Activated CD4-positive, alpha-beta memory T cell treated with anti-CD3 and anti-CD28 coated beads, Interleukin-2, amount 10 ng/mL, durations not matched to agents 7 days and 5 days (primary cell): ENCODE results near the gene ARMC8. TPM values are rescaled to one million over a fixed set of nuclear protein-coding genes. Genes with fewer than 3 reads are reported as not detected.

Source experiments
- CTCF ChIA-PET: fragments of 350-600 bp; sonication (Branson Sonifier 250); formaldehyde crosslinking; loops from one replicate; lab custom pipeline; 2021; ENCODE audit warnings: antibody characterized with exemption, inconsistent platforms; lab: Charles Lee
- POLR2A ChIA-PET: fragments of 350-600 bp; sonication (Branson Sonifier 250); formaldehyde crosslinking; loops from one replicate; lab custom pipeline; 2021; ENCODE audit warnings: antibody characterized with exemption; lab: Charles Lee
- DNase-seq: peaks from one replicate; pipeline ENCODE4 v3.0.0-alpha.2; 2020
- H3K27ac Mint-ChIP-seq: one replicate; pipeline ENCODE4 v1.8.0; 2021; ENCODE audit warnings: mild to moderate bottlenecking, mixed read lengths
- H3K27me3 Mint-ChIP-seq: one replicate; pipeline ENCODE4 v1.8.0; 2021; ENCODE audit warnings: mixed read lengths
- H3K36me3 Mint-ChIP-seq: one replicate; pipeline ENCODE4 v1.8.0; 2021; ENCODE audit warnings: low read depth, mixed read lengths
- H3K4me1 Mint-ChIP-seq: one replicate; pipeline ENCODE4 v1.8.0; 2021; ENCODE audit warnings: mixed read lengths
- H3K4me3 Mint-ChIP-seq: one replicate; pipeline ENCODE4 v1.8.0; 2021; ENCODE audit warnings: mild to moderate bottlenecking, mixed read lengths
- H3K9me3 Mint-ChIP-seq: one replicate; pipeline ENCODE4 v1.8.0; 2021; ENCODE audit warnings: mixed read lengths
- total RNA-seq, 2 experiments: library from RNA; stranded (reverse); gene quantifications; one replicate each; pipeline ENCODE4 v1.2.3, GENCODE V29; 2021

ARMC8 gene
- total RNA-seq, 2 experiments from 2014 or later = 44.0 to 50.1 TPM

DNA sequence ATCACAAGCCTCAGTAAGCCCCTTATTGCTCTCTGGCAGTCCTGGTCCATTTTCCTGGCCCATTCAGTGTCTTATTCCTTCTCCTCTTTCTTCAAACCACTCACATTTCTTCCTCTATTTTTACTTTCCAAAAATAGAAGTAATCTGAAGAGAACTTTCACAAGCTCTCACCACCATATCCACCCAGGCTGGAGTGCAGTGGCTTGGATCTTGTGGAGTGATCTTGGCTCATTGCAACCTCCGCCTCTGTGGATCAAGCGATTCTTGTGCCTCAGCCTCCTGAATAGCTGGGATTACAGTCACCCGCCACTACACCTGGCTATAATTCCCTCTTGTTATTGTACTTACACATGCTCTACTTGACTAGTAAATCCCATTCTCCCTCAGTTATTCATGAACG, 16.8 kb downstream of the ARMC8 start:
- ChIA-PET POLR2A (no interaction called here), CTCF (interaction anchor here (1.0 kb wide), 1 partner anchor 13 kb away, joined by 3 read pairs; no protein-coding TSS in a partner anchor)
- Mint-ChIP-seq H3K27me3 (no peaks in the 10 kb centered on the region), H3K27ac (no peak overlapping the region), H3K4me1 (peaks cover 15% of the 10 kb centered on the region), H3K36me3 (peaks cover 27% of the 10 kb centered on the region), H3K4me3 (no peak overlapping the region), H3K9me3 (no peaks in the 10 kb centered on the region)
- no peak for DNase-seq

DNA sequence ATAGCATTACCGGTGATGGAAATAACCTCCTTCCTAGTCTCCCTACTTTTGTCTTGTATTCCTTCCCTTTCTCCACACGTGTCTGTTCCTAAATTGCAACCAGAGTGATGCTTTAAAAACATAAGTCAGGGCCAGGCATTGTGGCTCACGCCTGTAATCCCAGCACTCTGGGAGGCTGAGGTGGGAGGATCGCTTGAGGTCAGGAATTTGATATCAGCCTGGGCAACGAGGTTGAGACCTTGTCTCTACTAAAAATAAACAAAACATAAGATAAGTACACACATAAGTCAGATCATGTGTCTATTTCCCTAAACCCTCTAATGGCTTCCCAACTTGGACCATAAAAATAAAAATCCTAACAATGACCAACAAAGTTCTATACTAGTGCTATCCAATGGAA, 18.4 kb downstream of the ARMC8 start:
- ChIA-PET POLR2A (no interaction called here), CTCF (no interaction called here)
- no peak overlapping the region for H3K27ac Mint-ChIP-seq
- H3K4me3 Mint-ChIP-seq = no peak overlapping the region
- H3K36me3 Mint-ChIP-seq = peaks cover 31% of the 10 kb centered on the region
- no peak for DNase-seq
- no peaks in the 10 kb centered on the region for H3K27me3 Mint-ChIP-seq
- no peaks in the 10 kb centered on the region for H3K9me3 Mint-ChIP-seq
- peaks cover 2% of the 10 kb centered on the region for H3K4me1 Mint-ChIP-seq

DNA sequence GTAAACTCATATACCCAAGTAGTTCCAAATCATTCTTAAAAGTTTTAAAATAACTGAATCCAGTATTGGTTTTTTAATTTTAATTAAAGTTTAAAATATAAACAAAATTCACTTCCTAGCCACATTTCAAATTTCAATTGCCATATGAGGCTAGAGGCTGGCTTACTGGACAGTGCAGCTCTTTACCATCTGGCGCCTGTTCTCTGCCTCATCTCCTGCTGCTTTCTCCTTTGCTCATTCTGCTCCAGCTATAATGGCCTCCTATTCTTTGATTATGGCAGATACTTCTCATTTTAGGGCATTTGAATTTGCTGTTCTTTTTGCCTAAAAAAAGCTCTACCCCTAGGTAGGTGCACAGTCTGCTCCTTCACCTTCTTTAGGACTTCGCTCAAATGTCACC, 19.1 kb downstream of the ARMC8 start:
- Mint-ChIP-seq H3K9me3 (no peaks in the 10 kb centered on the region), H3K27ac (no peak overlapping the region), H3K27me3 (no peaks in the 10 kb centered on the region), H3K4me3 (no peak overlapping the region), H3K4me1 (peaks cover 2% of the 10 kb centered on the region), H3K36me3 (peaks cover 32% of the 10 kb centered on the region)
- ChIA-PET POLR2A (no interaction called here), CTCF (no interaction called here)
- DNase-seq = no peak

DNA sequence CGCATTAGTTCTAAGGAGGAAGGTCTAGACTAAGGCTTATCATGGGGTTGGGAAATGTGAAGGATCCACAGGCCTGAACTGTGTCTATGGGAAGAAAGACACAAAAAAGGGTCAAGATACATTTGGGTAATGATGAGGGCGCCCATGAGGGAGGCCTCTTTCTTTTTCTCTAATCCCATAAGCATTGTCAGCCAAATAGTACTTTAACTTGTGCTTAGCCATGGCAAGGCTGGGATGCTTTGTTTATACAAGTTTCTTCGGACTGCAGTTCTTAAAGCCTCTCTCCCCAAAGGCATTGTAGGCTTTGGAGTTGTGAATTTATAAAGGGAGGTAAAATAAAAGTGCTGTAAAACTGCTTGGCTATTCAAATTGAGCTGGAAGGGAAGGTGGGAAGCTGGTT, 23.4 kb downstream of the ARMC8 start:
- POLR2A ChIA-PET = no interaction called here
- no peak overlapping the region for H3K4me3 Mint-ChIP-seq
- H3K9me3 Mint-ChIP-seq = no peaks in the 10 kb centered on the region
- H3K27ac Mint-ChIP-seq = no peak overlapping the region
- DNase-seq = no peak
- H3K4me1 Mint-ChIP-seq = no peaks in the 10 kb centered on the region
- CTCF ChIA-PET = no interaction called here
- H3K27me3 Mint-ChIP-seq = no peaks in the 10 kb centered on the region
- peaks cover 36% of the 10 kb centered on the region for H3K36me3 Mint-ChIP-seq

DNA sequence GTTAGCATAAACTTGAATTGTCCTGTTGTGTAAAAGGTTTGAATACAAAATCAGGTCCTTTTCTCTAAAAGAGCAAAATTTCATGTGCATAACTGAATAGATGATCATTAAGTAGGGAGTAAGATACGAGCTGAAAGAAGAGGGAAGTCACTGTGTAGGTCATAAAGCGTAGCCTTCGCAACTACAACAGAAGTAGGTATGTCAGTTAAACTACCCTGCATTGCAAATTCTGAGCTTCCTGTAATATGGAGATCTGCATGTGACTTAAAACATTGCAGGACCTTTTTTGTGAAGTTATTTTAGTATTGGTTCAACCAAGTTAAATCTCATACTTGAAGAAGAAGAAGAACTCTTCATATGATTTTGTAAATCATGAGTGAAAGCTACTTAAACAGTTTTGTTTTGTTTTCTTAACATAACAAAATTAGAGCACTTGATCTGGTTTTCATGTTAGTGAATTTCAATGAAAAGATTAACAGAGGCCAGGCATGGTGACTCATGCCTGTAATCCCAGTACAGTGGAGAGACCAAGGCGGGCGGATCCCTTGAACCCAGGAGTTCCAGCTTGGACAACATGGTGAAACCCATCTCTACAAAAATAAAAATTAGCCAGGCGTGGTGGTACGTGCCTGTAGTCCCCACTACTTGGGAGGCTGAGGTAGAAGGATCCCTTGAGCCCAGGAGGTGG, 26.4 kb downstream of the ARMC8 start:
- DNase-seq = no peak
- POLR2A ChIA-PET = no interaction called here
- Mint-ChIP-seq H3K4me3 (no peak overlapping the region), H3K4me1 (peaks cover 4% of the 10 kb centered on the region), H3K27me3 (no peaks in the 10 kb centered on the region), H3K36me3 (peaks cover 27% of the 10 kb centered on the region), H3K27ac (no peak overlapping the region), H3K9me3 (no peaks in the 10 kb centered on the region)
- CTCF ChIA-PET = no interaction called here

DNA sequence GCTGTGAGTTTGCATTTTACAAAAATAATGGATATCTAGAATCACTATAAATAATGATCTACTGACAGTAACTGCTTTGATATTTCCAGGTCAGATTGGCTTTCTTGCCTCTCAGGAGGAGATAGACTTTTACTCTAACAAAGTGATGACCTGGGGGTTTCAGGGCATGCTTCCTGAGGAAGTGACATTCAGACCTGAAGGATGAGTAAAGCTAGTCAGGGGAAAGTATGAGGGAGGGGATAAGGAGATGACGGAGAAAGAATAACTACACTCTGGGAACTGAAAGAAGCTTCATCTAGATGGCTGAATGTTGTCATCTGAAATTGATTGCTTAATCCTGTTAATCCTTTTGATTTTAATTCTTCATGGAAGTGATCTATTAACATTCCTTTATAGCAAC, 32.2 kb downstream of the ARMC8 start:
- no peak for DNase-seq
- H3K4me1 Mint-ChIP-seq = peaks cover 28% of the 10 kb centered on the region
- H3K4me3 Mint-ChIP-seq = no peak overlapping the region
- CTCF ChIA-PET = interaction anchor here (1.0 kb wide), 1 partner anchor 10 kb away, joined by 4 read pairs; no protein-coding TSS in a partner anchor
- peaks cover 27% of the 10 kb centered on the region for H3K36me3 Mint-ChIP-seq
- H3K27ac Mint-ChIP-seq = no peak overlapping the region
- POLR2A ChIA-PET = interaction anchor here (2.3 kb wide), 1 partner anchor 31 kb away, joined by 6 read pairs; no protein-coding TSS in a partner anchor
- no peaks in the 10 kb centered on the region for H3K27me3 Mint-ChIP-seq
- no peaks in the 10 kb centered on the region for H3K9me3 Mint-ChIP-seq

DNA sequence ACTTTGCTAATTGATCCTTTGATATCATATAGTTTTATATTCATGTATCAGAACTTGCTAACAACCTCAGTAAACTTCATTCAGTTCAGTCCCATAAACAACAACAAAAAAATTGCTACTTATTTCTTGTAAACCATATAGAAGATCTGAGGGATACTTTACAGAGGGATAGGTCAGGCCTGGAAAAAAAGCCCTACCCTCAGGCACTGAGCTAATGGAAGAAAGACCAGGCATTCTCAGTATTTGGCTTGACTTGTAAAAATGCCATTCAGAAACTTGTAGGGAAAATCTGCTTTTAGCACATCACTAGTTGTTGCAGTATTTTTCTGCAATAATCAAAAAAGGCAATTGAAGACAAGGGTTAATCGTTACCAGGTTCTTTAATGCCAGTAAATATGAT, 33.1 kb downstream of the ARMC8 start:
- Mint-ChIP-seq H3K4me1 (peaks cover 28% of the 10 kb centered on the region), H3K27ac (no peak overlapping the region), H3K4me3 (no peak overlapping the region), H3K27me3 (no peaks in the 10 kb centered on the region), H3K36me3 (peaks cover 35% of the 10 kb centered on the region), H3K9me3 (no peaks in the 10 kb centered on the region)
- no peak for DNase-seq
- ChIA-PET POLR2A (interaction anchor here (2.3 kb wide), 1 partner anchor 32 kb away, joined by 6 read pairs; no protein-coding TSS in a partner anchor), CTCF (no interaction called here)

DNA sequence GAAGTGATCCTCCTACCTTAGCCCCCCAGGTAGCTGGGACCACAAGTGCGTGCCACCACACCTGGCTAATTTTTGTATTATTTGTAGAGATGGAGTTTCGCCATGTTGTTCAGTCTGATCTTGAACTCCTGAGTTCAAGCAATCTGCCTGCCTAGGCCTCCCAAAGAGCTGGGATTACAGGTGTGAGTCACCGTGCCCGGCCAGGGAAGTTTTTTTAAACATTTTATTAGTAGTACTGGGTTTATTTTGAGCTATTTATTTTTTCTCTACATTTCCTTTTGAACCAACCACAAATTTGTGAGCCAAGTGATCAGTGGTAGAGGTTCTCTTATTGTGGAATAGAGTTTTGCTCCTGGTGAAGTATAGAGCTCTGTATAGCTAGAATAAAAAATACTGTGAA, 33.7 kb downstream of the ARMC8 start:
- H3K36me3 Mint-ChIP-seq = peaks cover 40% of the 10 kb centered on the region
- CTCF ChIA-PET = no interaction called here

DNA sequence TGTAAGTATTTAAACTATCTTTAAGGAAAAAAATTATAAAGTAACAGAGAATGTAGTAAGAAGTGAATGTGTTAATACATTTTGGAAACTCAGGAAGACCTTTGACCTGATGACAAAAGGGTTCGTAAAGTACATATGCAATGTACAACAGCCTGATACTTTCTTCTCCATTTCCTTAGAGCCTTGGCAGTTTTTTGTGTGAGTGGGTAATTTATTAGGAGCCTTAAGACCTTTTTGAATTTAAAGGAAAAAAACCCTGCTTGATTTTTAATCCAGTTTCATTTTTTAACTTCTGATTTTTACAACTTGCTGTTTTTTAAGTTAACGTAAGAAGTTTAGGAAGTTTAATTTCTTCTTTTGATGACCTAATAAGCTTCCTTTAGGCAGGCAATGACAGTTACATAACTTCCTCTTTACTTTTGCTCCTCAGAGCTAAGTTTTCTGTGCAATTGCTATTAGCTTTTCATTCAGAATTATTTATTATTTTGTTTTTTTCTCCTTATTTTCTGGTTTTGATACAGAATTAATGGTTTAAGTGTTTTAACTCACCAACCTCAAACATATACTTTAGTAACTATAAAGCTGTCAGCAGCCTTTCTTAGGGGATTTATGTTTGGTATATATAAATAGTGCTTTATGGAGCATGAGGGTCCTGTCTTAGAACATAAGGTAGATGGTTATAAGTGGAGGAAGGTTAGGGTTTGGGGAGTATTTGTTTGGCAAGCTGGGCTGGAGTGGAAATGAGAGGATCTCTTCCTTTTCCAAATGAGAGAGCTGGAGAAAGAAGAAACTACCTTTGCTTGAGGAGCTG, 35.2 kb downstream of the ARMC8 start:
- Mint-ChIP-seq H3K27ac (peak overlapping the region; percentile 9), H3K4me1 (peaks cover 28% of the 10 kb centered on the region), H3K9me3 (no peaks in the 10 kb centered on the region), H3K36me3 (peaks cover 43% of the 10 kb centered on the region), H3K4me3 (no peak overlapping the region), H3K27me3 (no peaks in the 10 kb centered on the region)
- POLR2A ChIA-PET = no interaction called here
- no peak for DNase-seq
- CTCF ChIA-PET = no interaction called here

More for the DNA sequence above, 33.7 kb downstream of the ARMC8 start:
- DNase-seq = no peak
- no peaks in the 10 kb centered on the region for H3K27me3 Mint-ChIP-seq
- peaks cover 28% of the 10 kb centered on the region for H3K4me1 Mint-ChIP-seq
- no peaks in the 10 kb centered on the region for H3K9me3 Mint-ChIP-seq
- POLR2A ChIA-PET = no interaction called here
- H3K27ac Mint-ChIP-seq = no peak overlapping the region
- H3K4me3 Mint-ChIP-seq = no peak overlapping the region

DNA sequence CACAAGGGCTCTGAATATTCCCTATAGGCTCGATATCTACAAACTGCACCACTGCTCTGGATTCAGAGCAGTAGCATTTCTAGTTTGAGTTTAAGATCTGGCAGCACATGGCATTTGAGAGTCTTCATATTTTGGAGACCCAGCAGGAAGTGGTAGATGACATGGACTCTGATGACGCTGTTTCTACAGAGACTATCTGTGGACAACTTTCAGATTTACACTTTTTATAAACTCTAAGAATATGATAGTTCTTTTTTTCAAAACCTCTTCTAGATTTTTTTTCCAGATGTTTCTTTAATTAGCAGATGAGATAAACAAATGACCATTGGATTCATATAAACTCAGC, 35.8 kb downstream of the ARMC8 start:
- POLR2A ChIA-PET = no interaction called here
- no peak for DNase-seq
- H3K36me3 Mint-ChIP-seq = peaks cover 45% of the 10 kb centered on the region
- H3K9me3 Mint-ChIP-seq = no peaks in the 10 kb centered on the region
- CTCF ChIA-PET = no interaction called here
- H3K27ac Mint-ChIP-seq = peak overlapping the region; percentile 23
- H3K4me3 Mint-ChIP-seq = no peak overlapping the region
- no peaks in the 10 kb centered on the region for H3K27me3 Mint-ChIP-seq
- peaks cover 28% of the 10 kb centered on the region for H3K4me1 Mint-ChIP-seq

DNA sequence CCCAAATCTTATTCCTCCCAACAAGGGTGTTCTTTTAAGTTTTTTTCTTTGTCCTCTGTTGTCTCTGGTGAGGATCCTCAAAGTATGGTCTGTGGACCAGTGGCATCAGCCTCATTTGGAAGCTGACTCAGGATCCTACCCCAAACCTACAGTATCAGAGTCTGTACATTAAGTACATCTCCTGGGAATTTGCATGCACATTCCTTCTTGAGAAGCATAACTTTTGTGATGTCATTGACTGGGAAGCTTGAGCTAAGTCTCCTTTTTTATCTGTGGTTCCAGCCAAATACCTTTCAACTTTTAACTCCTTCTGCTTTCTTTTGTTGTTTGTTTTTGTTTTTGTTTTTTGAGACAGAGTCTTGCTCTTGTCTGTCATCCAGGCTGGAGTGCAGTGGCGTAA, 40.5 kb downstream of the ARMC8 start:
- H3K4me3 Mint-ChIP-seq = no peak overlapping the region
- H3K9me3 Mint-ChIP-seq = no peaks in the 10 kb centered on the region

DNA sequence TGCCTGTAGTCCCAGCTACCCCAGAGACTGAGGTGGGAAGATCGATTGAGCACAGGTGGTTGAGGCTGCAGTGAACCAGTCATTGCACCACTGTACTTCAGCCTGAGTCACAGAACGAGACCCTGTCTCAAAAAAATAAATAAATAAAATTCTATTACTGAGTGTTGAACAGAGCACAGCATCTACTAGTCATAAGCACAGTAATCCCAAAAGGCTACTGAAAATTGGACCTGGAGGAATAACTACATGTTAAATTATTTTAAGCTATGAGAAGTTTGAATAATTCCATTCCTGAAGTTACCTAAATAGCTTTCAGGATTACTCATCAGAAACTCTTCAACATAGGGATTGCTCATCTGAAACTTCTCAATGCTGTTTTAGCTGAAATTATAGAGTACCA, 43.4 kb downstream of the ARMC8 start:
- POLR2A ChIA-PET = interaction anchor here (1.6 kb wide), 1 partner anchor 43 kb away, joined by 6 read pairs; the partner anchor contains the start of gene ARMC8
- Mint-ChIP-seq H3K36me3 (peaks cover 55% of the 10 kb centered on the region), H3K27me3 (no peaks in the 10 kb centered on the region), H3K27ac (no peak overlapping the region), H3K9me3 (no peaks in the 10 kb centered on the region), H3K4me3 (no peak overlapping the region), H3K4me1 (peaks cover 15% of the 10 kb centered on the region)
- no peak for DNase-seq
- CTCF ChIA-PET = no interaction called here

More for the DNA sequence above, 40.5 kb downstream of the ARMC8 start:
- ChIA-PET POLR2A (no interaction called here), CTCF (no interaction called here)
- peaks cover 10% of the 10 kb centered on the region for H3K4me1 Mint-ChIP-seq
- no peaks in the 10 kb centered on the region for H3K27me3 Mint-ChIP-seq
- DNase-seq = no peak
- no peak overlapping the region for H3K27ac Mint-ChIP-seq
- H3K36me3 Mint-ChIP-seq = peaks cover 68% of the 10 kb centered on the region

DNA sequence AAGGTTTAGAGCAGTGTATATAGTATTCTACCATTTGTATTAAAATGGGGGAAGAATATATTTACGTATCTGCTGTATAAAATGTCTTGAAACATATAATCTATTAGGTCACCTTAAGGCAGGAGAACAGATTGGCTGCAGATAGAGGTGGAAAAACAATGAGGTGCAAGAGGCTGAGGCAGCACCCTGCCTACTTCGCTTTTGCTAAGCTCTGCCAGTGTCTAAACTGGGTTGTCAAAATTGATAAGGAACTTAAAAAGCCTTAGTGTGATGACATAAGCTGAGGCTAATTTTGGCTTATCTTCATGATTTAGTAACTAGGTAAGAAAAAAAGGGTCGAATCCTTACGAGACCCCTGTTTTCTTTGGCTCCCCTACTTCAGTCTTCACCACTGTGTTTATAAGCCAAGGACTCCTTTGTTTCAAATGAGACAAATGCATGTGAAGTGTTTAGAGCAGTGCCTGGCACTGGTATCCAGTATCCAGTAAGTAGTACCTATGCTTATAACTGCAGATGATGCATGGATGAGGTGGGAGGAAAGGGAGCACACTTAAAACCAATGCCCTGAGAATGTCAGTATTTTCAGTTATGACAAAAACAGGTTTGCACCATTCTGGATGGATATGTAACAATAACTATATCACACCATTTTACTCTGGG, 45.7 kb downstream of the ARMC8 start:
- Mint-ChIP-seq H3K27ac (no peak overlapping the region), H3K4me3 (no peak overlapping the region), H3K9me3 (no peaks in the 10 kb centered on the region), H3K4me1 (peaks cover 15% of the 10 kb centered on the region), H3K27me3 (no peaks in the 10 kb centered on the region), H3K36me3 (peaks cover 54% of the 10 kb centered on the region)
- CTCF ChIA-PET = no interaction called here
- POLR2A ChIA-PET = no interaction called here
- DNase-seq = no peak
